ENCODE data around the gene KDF1.

DNA sequence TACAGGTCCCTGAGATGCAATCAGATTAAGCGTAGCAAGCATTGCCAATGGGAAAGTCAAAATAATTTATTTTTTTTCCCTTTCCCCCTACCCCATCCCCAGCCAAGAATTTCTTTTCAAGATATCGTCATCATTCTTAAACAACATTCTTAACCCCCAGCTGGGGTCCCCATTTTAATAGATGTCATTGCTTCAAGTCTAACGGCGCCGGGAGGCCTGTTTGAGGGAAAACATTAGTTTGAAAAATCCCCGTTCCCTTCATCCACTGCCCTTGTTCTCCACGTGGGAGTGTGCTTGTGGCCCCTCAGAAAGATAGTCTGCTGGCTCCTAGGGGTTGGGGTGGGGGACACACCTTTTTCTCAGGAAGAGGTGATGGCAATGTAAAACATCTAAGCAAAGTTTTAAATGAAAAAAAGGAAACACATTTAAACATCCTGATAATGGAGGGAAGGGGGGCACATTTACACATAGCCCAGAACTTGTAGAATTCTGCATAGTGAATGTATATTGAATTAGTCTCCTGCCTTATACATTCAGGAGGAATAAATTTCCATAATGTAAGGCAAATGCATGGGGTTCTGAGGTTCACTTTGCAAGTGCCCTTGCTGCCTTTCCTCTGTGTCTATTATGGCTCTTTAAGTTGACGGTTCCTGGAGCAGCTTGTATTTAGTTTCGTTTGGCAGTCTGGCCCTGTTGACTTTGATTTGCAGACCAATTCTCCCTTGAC, 40.0 kb upstream of the KDF1 start:
- TF ChIP-seq, protein P1, sequence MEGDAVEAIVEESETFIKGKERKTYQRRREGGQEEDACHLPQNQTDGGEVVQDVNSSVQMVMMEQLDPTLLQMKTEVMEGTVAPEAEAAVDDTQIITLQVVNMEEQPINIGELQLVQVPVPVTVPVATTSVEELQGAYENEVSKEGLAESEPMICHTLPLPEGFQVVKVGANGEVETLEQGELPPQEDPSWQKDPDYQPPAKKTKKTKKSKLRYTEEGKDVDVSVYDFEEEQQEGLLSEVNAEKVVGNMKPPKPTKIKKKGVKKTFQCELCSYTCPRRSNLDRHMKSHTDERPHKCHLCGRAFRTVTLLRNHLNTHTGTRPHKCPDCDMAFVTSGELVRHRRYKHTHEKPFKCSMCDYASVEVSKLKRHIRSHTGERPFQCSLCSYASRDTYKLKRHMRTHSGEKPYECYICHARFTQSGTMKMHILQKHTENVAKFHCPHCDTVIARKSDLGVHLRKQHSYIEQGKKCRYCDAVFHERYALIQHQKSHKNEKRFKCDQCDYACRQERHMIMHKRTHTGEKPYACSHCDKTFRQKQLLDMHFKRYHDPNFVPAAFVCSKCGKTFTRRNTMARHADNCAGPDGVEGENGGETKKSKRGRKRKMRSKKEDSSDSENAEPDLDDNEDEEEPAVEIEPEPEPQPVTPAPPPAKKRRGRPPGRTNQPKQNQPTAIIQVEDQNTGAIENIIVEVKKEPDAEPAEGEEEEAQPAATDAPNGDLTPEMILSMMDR (IDR thresholded peaks at IDR 0.05) = no peak
- TF ChIP-seq POLR2AphosphoS5 (IDR thresholded peaks at IDR 0.05) (no peak), POLR2A (IDR thresholded peaks at IDR 0.05) (no peak)
